Skeletal muscle satellite cell (primary cell): ENCODE data around the gene ARL1. TPM values are rescaled to one million over a fixed set of nuclear protein-coding genes. Genes with fewer than 3 reads are reported as not detected.
"Not testable (repeated sequence)": the region's sequence is repeated elsewhere in the genome, so short reads cannot be mapped to it uniquely, and the experiment has no call there.

ENCODE experiments used
- H3K27me3 ChIP-seq: 2 replicates; pipeline ENCODE4 v1.7.0; 2013; ENCODE audit warnings: low read length; ENCODE audit not compliant: control insufficient read depth, insufficient read depth
- H3K36me3 ChIP-seq: 2 replicates; pipeline ENCODE4 v1.7.0; 2013; ENCODE audit warnings: mild to moderate bottlenecking, control low read depth, low read length; ENCODE audit not compliant: insufficient read depth
- H3K4me1 ChIP-seq: 2 replicates; pipeline ENCODE4 v1.7.0; 2013; ENCODE audit warnings: low read length; ENCODE audit not compliant: control insufficient read depth, insufficient read depth
- H3K4me2 ChIP-seq: 2 replicates; pipeline ENCODE4 v1.7.0; 2013; ENCODE audit warnings: mild to moderate bottlenecking, low read length
- H3K4me3 ChIP-seq: 2 replicates; pipeline ENCODE4 v1.7.0; 2013; ENCODE audit warnings: low read length
- H3K9ac ChIP-seq: 2 replicates; pipeline ENCODE4 v1.7.0; 2013; ENCODE audit warnings: mild to moderate bottlenecking, low read depth, low read length, moderate library complexity
- H3K9me3 ChIP-seq: replicated peaks from 2 replicates; pipeline ENCODE4 v1.7.0; 2013; ENCODE audit warnings: mild to moderate bottlenecking, control low read depth, low read length
- total RNA-seq: library from RNA; depleted of rRNA; stranded (reverse); fragments of >200 nt; gene quantifications from 2 replicates; pipeline ENCODE4 v1.2.3, GENCODE V29; 2012; rRNA removed

ARL1 gene
- 67.1 and 81.6 TPM in 2 replicates for total RNA-seq

DNA sequence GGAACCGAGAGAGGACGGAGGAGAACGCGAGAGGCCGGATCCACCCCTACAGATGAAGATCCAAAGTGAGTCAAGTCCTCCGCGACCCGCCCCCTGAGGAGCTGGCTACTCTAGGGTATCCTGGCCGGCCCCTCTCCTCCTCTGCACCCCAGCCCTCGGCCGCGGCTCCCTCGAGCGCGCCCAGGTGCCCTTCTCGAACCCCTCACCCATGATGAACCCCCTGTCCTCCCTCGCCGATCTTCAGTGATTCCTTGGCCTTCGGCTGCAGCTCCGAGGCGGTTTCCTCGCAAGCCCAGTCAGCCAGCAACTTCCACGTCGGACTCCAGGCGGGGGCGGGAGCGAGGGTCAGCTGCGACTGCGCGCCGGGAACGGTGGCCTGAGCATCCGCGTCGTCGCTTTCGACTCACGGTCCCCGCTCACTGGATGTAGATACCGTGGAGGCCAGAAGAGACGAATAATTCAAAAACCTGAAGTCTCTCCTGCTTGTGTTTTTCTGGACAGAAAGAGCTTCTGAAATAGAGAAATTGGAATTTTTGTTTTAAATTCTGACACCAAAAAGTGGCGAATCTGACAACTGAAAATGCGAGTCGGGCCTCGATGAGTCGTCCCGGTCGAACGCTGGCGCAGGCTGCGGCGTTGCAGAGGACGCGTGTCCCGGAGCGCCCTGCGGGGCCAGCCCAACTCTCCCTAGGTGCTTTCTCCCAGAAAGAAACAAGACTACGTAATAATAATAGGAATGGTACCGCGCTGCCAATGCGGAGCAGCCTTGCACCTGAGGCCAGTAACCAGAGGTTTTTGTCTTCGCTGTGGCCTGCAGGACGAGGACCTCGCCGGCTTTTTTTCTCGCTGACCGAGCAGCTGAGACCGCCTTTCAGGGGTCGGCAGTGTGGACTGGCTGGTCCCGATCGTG, at the start of gene ARL1:
Gene ARL1, minus strand, starts transcription at position 337 of the 910 bp plus-strand sequence. Its CDS starts 127 bp downstream, at position 210.
- Histone ChIP-seq H3K9me3 (no peaks in the 10 kb centered on the region), H3K36me3 (no peaks in the 10 kb centered on the region), H3K4me3 (peak within 1 kb of the TSS; percentile 93), H3K27me3 (no peaks in the 10 kb centered on the region), H3K9ac (peak within 1 kb of the TSS; percentile 92), H3K4me2 (peak within 1 kb of the TSS; percentile 94), H3K4me1 (peaks cover 16% of the 10 kb centered on the region)

DNA sequence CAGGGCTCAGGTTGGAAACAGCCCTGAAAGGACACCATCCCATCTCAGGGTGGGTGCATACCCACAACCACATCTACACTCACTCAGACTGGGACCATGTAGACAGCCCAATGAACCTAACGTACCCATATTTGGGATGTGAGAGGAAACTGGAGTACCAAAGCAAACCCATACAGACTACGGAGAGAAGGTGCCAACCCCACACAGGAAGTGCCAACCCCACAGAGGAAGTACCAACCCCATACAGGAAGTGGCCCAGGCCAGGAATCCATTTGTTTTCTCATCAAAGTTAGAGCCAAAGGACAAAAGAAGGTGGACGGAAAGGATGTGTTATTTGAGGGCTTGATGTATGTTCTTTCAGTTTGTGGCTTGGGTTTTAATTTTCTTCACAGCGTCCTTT, 48.1 kb upstream of the ARL1 start:
- H3K4me1 ChIP-seq, result peaks cover 4% of the 10 kb centered on the region
- no peak overlapping the region for H3K4me2 ChIP-seq
- no peaks in the 10 kb centered on the region for H3K27me3 ChIP-seq
- H3K4me3 ChIP-seq, result no peak overlapping the region
- no peaks in the 10 kb centered on the region for H3K36me3 ChIP-seq
- H3K9me3 ChIP-seq, result no peaks in the 10 kb centered on the region
- no peak overlapping the region for H3K9ac ChIP-seq

DNA sequence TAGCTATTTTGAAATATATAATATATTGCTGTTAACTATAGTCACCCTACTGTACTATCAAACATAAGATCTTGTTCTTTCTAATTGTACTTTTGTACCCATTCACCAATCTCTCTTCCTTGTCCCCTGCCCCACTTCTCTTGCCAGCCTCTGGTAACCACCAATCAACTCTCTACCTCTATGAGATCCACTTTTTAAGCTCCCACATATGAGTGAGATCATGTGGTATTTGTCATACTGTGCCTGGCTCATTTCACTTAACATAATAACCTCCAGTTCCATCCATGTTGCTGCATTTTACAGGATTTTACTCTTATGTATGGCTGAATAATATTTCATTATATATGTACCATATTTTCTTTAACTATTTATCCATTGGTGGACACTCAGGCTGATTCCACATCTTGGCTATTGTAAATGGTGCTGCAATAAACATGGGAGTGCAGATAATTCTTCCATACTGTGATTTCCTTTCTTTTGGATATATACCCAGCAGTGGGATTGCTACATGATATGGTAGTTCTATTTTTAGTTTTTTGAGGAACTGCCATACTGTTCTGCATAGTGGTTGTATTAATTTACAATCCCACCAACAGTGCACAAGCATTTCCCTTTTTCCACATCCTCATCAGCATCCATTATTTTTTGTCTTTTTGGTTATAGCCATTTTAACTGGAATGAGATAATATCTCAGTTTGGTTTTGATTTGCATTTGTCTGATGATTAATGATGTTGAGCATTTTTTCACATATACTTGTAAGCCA, 34.1 kb upstream of the ARL1 start:
- Histone ChIP-seq H3K9ac (no peak overlapping the region), H3K4me2 (no peak overlapping the region), H3K27me3 (no peaks in the 10 kb centered on the region), H3K4me3 (no peak overlapping the region), H3K4me1 (no peaks in the 10 kb centered on the region), H3K36me3 (no peaks in the 10 kb centered on the region), H3K9me3 (no peaks in the 10 kb centered on the region)

DNA sequence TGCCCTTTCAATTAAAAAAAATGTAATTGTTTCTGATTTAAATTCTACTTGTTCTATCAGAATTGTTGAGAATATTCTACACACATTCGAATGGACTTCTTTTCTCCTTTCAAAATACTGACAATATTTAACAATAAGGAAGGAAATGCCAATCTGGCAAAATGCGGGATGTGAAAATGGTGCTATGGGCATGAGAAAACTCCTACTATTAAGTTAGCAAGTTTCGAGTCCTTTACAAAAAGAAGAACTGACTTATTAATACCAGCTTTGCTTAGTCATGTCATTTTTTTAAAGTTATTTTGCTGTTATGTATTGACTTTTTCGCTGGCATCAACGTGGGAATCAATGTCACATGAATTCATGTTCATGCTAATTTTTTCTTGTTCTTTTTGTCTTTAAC, 31.7 kb upstream of the ARL1 start:
- Histone ChIP-seq H3K36me3 (no peaks in the 10 kb centered on the region), H3K4me1 (no peaks in the 10 kb centered on the region), H3K27me3 (no peaks in the 10 kb centered on the region), H3K4me3 (no peak overlapping the region), H3K4me2 (no peak overlapping the region), H3K9ac (no peak overlapping the region), H3K9me3 (no peaks in the 10 kb centered on the region)

DNA sequence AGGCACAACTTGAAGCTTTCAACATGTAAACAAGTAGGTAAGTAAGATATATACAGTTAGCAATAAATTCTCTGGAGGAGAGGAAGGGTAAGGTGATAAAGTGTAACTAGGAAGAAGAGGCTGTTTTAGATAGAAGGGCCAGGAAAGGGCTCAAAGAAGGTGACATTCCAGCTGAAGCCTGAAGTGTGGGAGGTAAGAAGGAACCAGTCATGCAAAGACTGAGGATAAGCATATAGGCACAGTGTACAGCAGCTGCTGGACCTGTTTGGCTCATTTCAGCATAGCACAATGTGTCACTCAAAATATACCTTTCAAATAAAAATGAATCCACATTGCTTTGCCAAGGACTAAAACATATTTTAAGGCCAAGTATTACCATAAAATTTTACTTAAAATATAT, 28.6 kb upstream of the ARL1 start:
- no peak overlapping the region for H3K4me3 ChIP-seq
- no peaks in the 10 kb centered on the region for H3K4me1 ChIP-seq
- no peaks in the 10 kb centered on the region for H3K9me3 ChIP-seq
- H3K36me3 ChIP-seq, result no peaks in the 10 kb centered on the region
- no peaks in the 10 kb centered on the region for H3K27me3 ChIP-seq
- no peak overlapping the region for H3K4me2 ChIP-seq
- H3K9ac ChIP-seq, result no peak overlapping the region

DNA sequence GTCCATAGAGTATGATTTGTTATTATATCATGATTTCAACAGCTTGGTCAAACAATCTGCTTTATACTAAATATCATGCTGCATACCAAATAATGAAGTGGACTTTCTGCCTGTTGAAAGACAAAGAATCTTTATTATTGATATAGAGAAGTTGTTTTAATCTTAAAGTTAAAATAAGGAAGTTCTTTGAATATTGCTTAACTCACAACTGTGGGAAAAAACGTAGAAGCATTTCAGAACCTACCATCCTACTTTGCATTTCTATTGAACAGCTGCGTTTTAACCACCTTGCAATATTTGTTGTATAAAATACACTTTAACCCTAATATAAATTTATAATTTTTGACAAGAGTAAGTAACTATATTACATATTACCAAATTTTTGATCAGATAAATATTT, 22.9 kb upstream of the ARL1 start:
- Histone ChIP-seq H3K4me3 (no peak overlapping the region), H3K4me1 (no peaks in the 10 kb centered on the region), H3K27me3 (no peaks in the 10 kb centered on the region), H3K36me3 (no peaks in the 10 kb centered on the region), H3K9ac (no peak overlapping the region), H3K4me2 (no peak overlapping the region), H3K9me3 (no peaks in the 10 kb centered on the region)

DNA sequence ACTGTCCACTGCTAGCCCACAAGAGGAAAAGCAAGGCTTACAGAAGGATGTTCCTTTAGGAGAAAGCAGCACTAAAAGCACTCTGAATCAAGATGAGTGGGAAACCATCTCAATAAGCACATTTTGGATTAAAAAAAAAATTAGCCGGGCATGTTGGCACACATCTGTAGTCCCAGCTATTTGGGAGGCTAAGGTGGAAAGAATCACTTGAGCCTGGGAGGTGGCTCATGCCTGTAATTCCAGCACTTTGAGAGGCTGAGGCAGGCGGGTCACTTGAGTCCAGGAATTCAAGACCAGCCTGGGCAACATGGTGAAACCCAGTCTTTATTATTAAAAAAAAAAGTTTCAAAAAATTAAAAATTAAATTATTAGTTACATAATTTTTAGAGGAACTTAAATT, 17.0 kb upstream of the ARL1 start:
- Histone ChIP-seq H3K4me3 (no peak overlapping the region), H3K9ac (no peak overlapping the region), H3K4me1 (no peaks in the 10 kb centered on the region), H3K27me3 (no peaks in the 10 kb centered on the region), H3K36me3 (no peaks in the 10 kb centered on the region), H3K9me3 (no peaks in the 10 kb centered on the region), H3K4me2 (no peak overlapping the region)

DNA sequence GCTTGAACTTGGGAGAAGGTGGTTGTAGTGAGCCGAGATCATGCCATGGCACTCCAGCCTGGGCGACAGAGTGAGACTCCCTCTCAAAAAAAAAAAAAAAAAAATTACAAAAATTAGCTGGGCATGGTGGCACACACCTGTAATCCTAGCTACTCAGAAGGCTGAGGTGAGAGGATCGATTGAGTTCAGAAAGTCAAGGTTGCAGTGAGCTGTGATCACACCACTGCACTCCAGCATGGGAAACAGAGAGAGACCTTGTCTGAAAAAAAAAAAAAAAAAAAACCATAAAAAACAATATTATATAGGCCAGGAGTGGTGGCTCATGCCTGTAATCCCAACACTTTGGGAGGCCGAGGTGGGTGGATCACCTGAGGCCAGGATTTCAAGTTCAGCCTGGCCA, 14.5 kb upstream of the ARL1 start:
- H3K4me2 ChIP-seq, H3K4me3 ChIP-seq, H3K4me1 ChIP-seq, H3K9me3 ChIP-seq, H3K36me3 ChIP-seq, H3K9ac ChIP-seq, H3K27me3 ChIP-seq: not testable (repeated sequence)

DNA sequence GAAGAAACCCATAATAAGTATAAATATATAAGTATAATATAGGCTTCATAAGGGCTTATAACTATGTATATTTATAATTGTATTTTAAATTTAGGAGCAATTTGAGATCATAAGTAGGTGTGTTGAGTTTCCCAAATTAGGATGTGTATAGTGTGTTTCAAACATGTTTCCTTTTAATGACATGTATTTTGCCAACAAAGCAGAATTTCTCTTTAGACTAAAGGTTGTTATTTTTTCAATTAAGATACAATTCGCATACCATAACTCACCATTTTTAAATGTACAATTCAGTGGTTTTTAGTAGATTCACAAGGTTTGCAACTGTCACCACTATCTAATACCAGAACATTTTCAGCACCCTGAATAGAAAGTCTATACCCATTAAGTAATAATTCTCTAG, 7.7 kb upstream of the ARL1 start:
- no peaks in the 10 kb centered on the region for H3K9me3 ChIP-seq
- no peaks in the 10 kb centered on the region for H3K4me1 ChIP-seq
- no peak overlapping the region for H3K4me2 ChIP-seq
- no peak overlapping the region for H3K9ac ChIP-seq
- no peaks in the 10 kb centered on the region for H3K27me3 ChIP-seq
- H3K4me3 ChIP-seq, result no peak overlapping the region
- no peaks in the 10 kb centered on the region for H3K36me3 ChIP-seq

DNA sequence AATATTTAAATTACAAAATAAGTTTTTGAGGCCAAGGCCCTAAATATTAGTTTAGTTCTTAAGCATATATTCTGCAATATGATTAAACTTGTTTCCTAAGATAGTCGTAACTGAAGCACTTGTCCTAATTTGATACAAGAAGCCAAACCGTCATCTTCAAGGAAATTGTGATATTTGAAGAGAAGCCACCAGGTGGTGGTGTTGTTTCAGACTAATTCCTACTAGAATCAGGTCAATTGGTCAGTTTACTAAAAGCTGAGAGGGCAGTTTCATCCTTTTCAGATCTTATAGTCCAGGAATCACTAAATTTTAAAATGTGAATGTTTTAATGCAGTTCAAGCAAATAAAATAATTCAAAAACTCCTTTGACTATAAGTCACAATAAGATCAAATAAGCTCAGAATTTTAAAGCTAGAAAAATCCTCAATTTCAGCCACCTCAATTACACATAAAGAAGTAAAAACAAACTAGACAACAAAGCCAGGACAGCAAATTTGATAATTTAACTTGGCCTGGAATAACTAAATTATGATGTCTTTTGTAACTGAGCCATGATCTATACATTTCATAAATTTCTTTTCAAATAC, 7.1 kb upstream of the ARL1 start:
- Histone ChIP-seq H3K4me1 (no peaks in the 10 kb centered on the region), H3K27me3 (no peaks in the 10 kb centered on the region), H3K4me3 (no peak overlapping the region), H3K9ac (no peak overlapping the region), H3K36me3 (no peaks in the 10 kb centered on the region), H3K9me3 (no peaks in the 10 kb centered on the region), H3K4me2 (no peak overlapping the region)

DNA sequence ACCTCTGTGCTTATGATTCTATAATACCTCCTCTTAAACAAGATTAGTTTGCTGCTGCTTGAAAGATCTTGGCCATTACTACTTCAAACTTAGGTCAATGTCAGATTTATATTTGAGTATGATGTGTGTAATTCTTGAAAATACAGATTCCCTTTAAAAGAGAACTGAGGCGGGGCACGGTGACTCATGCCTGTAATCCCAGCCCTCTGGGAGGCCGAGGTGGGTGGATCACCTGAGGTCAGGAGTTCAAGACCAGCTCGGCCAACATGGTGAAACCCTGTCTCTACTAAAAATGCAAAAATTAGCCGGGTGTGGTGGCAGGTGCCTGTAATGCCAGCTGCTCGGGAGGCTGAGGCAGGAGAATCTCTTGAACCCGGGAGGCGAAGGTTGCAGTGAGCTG, 2.6 kb upstream of the ARL1 start:
- not testable (repeated sequence) for H3K36me3 ChIP-seq, H3K9me3 ChIP-seq, H3K9ac ChIP-seq, H3K4me2 ChIP-seq, H3K27me3 ChIP-seq, H3K4me3 ChIP-seq
- H3K4me1 ChIP-seq, result peaks cover 16% of the 10 kb centered on the region
